H9 (cell line): ENCODE measurements around the gene FARS2. TPM values are rescaled to one million over a fixed set of nuclear protein-coding genes. Genes with fewer than 3 reads are reported as not detected.

Experiments
- DNase-seq: peaks from one replicate; pipeline ENCODE4 v3.0.0-alpha.2; 2017
- H2AFZ ChIP-seq: one replicate; pipeline ENCODE4 v1.6.1; 2013; ENCODE audit warnings: mild to moderate bottlenecking, low read length, control low read depth, moderate library complexity
- H2AK5ac ChIP-seq: 2 replicates; pipeline ENCODE4 v1.6.1; 2013; ENCODE audit warnings: low read length, control low read depth, mixed read lengths; ENCODE audit not compliant: insufficient read length
- H2BK120ac ChIP-seq: one replicate; pipeline ENCODE4 v1.6.1; 2013; ENCODE audit warnings: low read depth, mild to moderate bottlenecking, low read length, control low read depth, inconsistent platforms; ENCODE audit not compliant: poor library complexity, severe bottlenecking
- H2BK12ac ChIP-seq: 2 replicates; pipeline ENCODE4 v1.6.1; 2013; ENCODE audit warnings: low read length, control low read depth, mixed read lengths, low read depth; ENCODE audit not compliant: insufficient read length
- H2BK15ac ChIP-seq: 2 replicates; pipeline ENCODE4 v1.6.1; 2013; ENCODE audit warnings: low read depth, low read length, control low read depth
- H2BK20ac ChIP-seq: one replicate; pipeline ENCODE4 v1.6.1; 2013; ENCODE audit warnings: low read depth, mild to moderate bottlenecking, low read length, control low read depth, inconsistent platforms; ENCODE audit not compliant: poor library complexity, severe bottlenecking
- H2BK5ac ChIP-seq: 2 replicates; pipeline ENCODE4 v1.6.1; 2013; ENCODE audit warnings: low read length, control low read depth, mixed read lengths; ENCODE audit not compliant: insufficient read length
- H3K14ac ChIP-seq: 2 replicates; pipeline ENCODE4 v1.6.1; 2013; ENCODE audit warnings: low read length, control low read depth; ENCODE audit not compliant: insufficient read depth
- H3K18ac ChIP-seq: 2 replicates; pipeline ENCODE4 v1.6.1; 2013; ENCODE audit warnings: low read depth, mild to moderate bottlenecking, mixed read lengths, low read length, control low read depth; ENCODE audit not compliant: insufficient read length
- H3K23ac ChIP-seq: 2 replicates; pipeline ENCODE4 v1.6.1; 2013; ENCODE audit warnings: low read length, control low read depth, mixed read lengths, low read depth; ENCODE audit not compliant: insufficient read length
- H3K23me2 ChIP-seq: 2 replicates; pipeline ENCODE4 v1.6.1; 2013; ENCODE audit warnings: low read depth, mild to moderate bottlenecking, mixed read lengths, low read length, control low read depth; ENCODE audit not compliant: insufficient read length, poor library complexity, severe bottlenecking
- H3K27ac ChIP-seq: 2 replicates; pipeline ENCODE4 v1.5.1; 2013; ENCODE audit warnings: low read length, control low read depth, mixed read lengths, low read depth; ENCODE audit not compliant: insufficient read length
- H3K27me3 ChIP-seq: 2 replicates; pipeline ENCODE4 v1.6.1; 2013; ENCODE audit warnings: low read length, control low read depth, inconsistent platforms; ENCODE audit not compliant: insufficient read depth
- H3K4ac ChIP-seq: 2 replicates; pipeline ENCODE4 v1.6.1; 2013; ENCODE audit warnings: low read depth, mild to moderate bottlenecking, control low read depth, inconsistent platforms, low read length, moderate library complexity
- H3K4me1 ChIP-seq: 2 replicates; pipeline ENCODE4 v1.6.1; 2013; ENCODE audit warnings: low read length, control low read depth, inconsistent platforms; ENCODE audit not compliant: insufficient read depth
- H3K4me2 ChIP-seq: 2 replicates; pipeline ENCODE4 v1.6.1; 2013; ENCODE audit warnings: low read length, control low read depth, mixed read lengths; ENCODE audit not compliant: insufficient read length, insufficient read depth
- H3K56ac ChIP-seq: 2 replicates; pipeline ENCODE4 v1.6.1; 2013; ENCODE audit warnings: low read depth, mild to moderate bottlenecking, mixed read lengths, low read length, control low read depth; ENCODE audit not compliant: insufficient read length
- H3K79me1 ChIP-seq: 2 replicates; pipeline ENCODE4 v1.6.1; 2013; ENCODE audit warnings: low read depth, mild to moderate bottlenecking, moderate library complexity, low read length, control low read depth, inconsistent platforms; ENCODE audit not compliant: insufficient read depth, poor library complexity, severe bottlenecking
- H3K79me2 ChIP-seq: 2 replicates; pipeline ENCODE4 v1.6.1; 2013; ENCODE audit warnings: low read length, control low read depth, inconsistent platforms; ENCODE audit not compliant: insufficient read depth
- H3K9ac ChIP-seq: 2 replicates; pipeline ENCODE4 v1.6.1; 2013; ENCODE audit warnings: low read length, control low read depth, mixed read lengths; ENCODE audit not compliant: insufficient read length; ENCODE audit errors: extremely low read depth
- H3K9me3 ChIP-seq: one replicate; pipeline ENCODE4 v1.6.1; 2013; ENCODE audit warnings: low read depth, low read length, inconsistent platforms; ENCODE audit not compliant: control insufficient read depth
- H3T11ph ChIP-seq: one replicate; pipeline ENCODE4 v1.6.1; 2013; ENCODE audit warnings: mild to moderate bottlenecking, low read length, control low read depth, inconsistent platforms
- H4K20me1 ChIP-seq: one replicate; pipeline ENCODE4 v1.6.1; 2013; ENCODE audit not compliant: control insufficient read depth, insufficient read length, insufficient read depth
- H4K5ac ChIP-seq: 2 replicates; pipeline ENCODE4 v1.6.1; 2013; ENCODE audit warnings: low read depth, mild to moderate bottlenecking, mixed read lengths, low read length, control low read depth; ENCODE audit not compliant: insufficient read length
- H4K8ac ChIP-seq: replicated peaks from 2 replicates; pipeline ENCODE4 v1.6.1; 2013; ENCODE audit warnings: low read length, control low read depth, mixed read lengths, low read depth; ENCODE audit not compliant: insufficient read length
- H4K91ac ChIP-seq: 2 replicates; pipeline ENCODE4 v1.6.1; 2013; ENCODE audit warnings: low read depth, mild to moderate bottlenecking, moderate library complexity, mixed read lengths, low read length, control low read depth; ENCODE audit not compliant: insufficient read length
- H3K27ac Mint-ChIP-seq, 3 experiments: 2 replicates in 2 of 3; 3 replicates in 1 of 3; pipeline ENCODE4 v1.8.0; 2020 to 2021; ENCODE audit warnings: mixed read lengths in 3 of 3, mild to moderate bottlenecking in 1 of 3, moderate library complexity in 1 of 3
- H3K27me3 Mint-ChIP-seq: 2 replicates; pipeline ENCODE4 v1.8.0; 2021; ENCODE audit warnings: low read depth, mild to moderate bottlenecking, moderate library complexity, mixed read lengths
- H3K36me3 Mint-ChIP-seq, 3 experiments: 2 replicates in 2 of 3; 3 replicates in 1 of 3; pipeline ENCODE4 v1.8.0; 2020 to 2021; ENCODE audit warnings: low read depth in 3 of 3, mixed read lengths in 3 of 3; ENCODE audit not compliant: insufficient read depth in 1 of 3
- H3K4me1 Mint-ChIP-seq, 2 experiments: 2 replicates each; pipeline ENCODE4 v1.8.0; 2020; ENCODE audit warnings: mixed read lengths in 2 of 2
- H3K4me3 Mint-ChIP-seq, 2 experiments: 2 replicates in 1 of 2; 3 replicates in 1 of 2; pipeline ENCODE4 v1.8.0; 2020 to 2021; ENCODE audit warnings: mild to moderate bottlenecking in 2 of 2, mixed read lengths in 2 of 2, moderate library complexity in 1 of 2
- H3K9me3 Mint-ChIP-seq, 2 experiments: 2 replicates in 1 of 2; 3 replicates in 1 of 2; pipeline ENCODE4 v1.8.0; 2020; ENCODE audit warnings: mild to moderate bottlenecking in 2 of 2, mixed read lengths in 2 of 2, moderate library complexity in 1 of 2
- WGBS: extraction: QIAGEN DNeasy Blood & Tissue Kit; methylation state at CpG from one replicate; pipeline ENCODE4 v1.1.7; 2013; ENCODE audit warnings: missing lambda C conversion rate, low lambda C conversion rate, mixed read lengths; ENCODE audit not compliant: insufficient read length; ENCODE audit errors: extremely low coverage; 5-methylcytosine and 5-hydroxymethylcytosine counted together
- total RNA-seq: library from RNA; stranded (reverse); gene quantifications from 2 replicates; pipeline ENCODE4 v1.2.1, GENCODE V29; 2021
- TF ChIP-seq, protein P1 (sequence below): fragments of 200-600 bp; sonication (generic); conservative IDR thresholded peaks from 3 replicates; pipeline ENCODE4 v1.8.0; 2021; ENCODE audit warnings: antibody characterized with exemption, mild to moderate bottlenecking

FARS2 gene
- total RNA-seq, 1 experiment from 2014 or later, result 8.5 TPM

DNA sequence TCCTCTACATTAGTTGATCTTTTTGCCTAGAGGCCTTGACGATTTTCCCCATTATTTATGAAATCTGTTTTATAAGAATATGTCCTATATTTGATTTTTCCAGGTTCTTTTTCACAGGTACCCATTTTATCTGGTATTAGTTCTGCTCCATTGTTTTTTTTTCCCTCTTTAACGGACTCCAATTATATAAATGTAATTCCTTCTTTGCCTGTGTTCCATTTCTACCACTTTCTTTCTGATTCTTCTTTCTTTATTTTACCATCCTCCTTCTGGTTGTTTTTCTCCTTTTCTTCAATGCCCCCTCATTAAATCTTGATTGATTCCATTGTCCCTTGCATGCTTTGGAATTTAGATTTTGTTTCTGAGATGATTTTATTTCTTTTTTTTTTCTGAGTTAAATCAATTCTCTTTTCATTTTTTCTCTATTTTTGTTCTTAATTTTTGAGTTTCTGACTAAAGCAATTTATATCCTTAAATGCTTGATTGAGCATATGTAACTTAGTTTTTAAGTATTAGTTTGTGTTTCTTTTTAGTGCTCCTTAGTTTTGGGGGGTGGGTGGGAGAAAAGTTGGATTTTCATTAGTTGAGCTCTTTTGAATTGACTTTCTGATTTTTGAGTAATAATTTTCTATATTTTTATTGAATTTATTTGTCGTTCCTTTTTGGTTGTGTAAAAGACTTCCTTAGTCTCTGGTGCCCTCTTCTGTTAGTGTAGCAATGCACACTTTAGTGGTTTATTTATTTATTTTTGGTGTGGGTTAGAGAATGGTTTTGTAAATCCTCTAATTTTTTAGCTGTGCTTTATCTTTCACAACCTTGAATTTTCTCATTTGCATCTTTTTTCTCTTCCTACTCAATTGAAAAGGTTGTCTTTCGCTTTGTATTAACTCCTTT lies 140.8 kb downstream of the FARS2 start:
- Mint-ChIP-seq H3K27me3 (no peaks in the 10 kb centered on the region), H3K4me3 (no peak overlapping the region), H3K36me3 (peaks cover 0 to 6% (median 5%) of the 10 kb centered on the region in 3 experiments; a peak in 5 of 7 replicates), H3K9me3 (peaks cover 6% of the 10 kb centered on the region in 2 experiments), H3K4me1 (peaks cover 0 to 9% of the 10 kb centered on the region in 2 experiments; a peak in 1 of 4 replicates), H3K27ac (no peak overlapping the region)
- H3K9ac ChIP-seq, result no peak overlapping the region
- H2AFZ ChIP-seq, result no peak overlapping the region
- no peaks in the 10 kb centered on the region for H4K20me1 ChIP-seq
- no peak overlapping the region for H4K91ac ChIP-seq
- no peak overlapping the region for H3K23ac ChIP-seq
- no peak overlapping the region for H2BK12ac ChIP-seq
- H3K27ac ChIP-seq, result no peak overlapping the region
- H4K5ac ChIP-seq, result no peak overlapping the region
- H3K14ac ChIP-seq, result no peak overlapping the region
- TF ChIP-seq, protein P1, sequence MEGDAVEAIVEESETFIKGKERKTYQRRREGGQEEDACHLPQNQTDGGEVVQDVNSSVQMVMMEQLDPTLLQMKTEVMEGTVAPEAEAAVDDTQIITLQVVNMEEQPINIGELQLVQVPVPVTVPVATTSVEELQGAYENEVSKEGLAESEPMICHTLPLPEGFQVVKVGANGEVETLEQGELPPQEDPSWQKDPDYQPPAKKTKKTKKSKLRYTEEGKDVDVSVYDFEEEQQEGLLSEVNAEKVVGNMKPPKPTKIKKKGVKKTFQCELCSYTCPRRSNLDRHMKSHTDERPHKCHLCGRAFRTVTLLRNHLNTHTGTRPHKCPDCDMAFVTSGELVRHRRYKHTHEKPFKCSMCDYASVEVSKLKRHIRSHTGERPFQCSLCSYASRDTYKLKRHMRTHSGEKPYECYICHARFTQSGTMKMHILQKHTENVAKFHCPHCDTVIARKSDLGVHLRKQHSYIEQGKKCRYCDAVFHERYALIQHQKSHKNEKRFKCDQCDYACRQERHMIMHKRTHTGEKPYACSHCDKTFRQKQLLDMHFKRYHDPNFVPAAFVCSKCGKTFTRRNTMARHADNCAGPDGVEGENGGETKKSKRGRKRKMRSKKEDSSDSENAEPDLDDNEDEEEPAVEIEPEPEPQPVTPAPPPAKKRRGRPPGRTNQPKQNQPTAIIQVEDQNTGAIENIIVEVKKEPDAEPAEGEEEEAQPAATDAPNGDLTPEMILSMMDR, result peak; percentile 76
- no peak for DNase-seq
- H3K18ac ChIP-seq, result no peak overlapping the region
- no peaks in the 10 kb centered on the region for H3K27me3 ChIP-seq
- H4K8ac ChIP-seq, result no peak overlapping the region
- no peaks in the 10 kb centered on the region for H3K79me2 ChIP-seq
- no peaks in the 10 kb centered on the region for H3K9me3 ChIP-seq
- no peaks in the 10 kb centered on the region for H3K79me1 ChIP-seq
- H3K4me1 ChIP-seq, result no peaks in the 10 kb centered on the region
- H2BK5ac ChIP-seq, result no peak overlapping the region
- H3T11ph ChIP-seq, result no peak overlapping the region
- no peak overlapping the region for H2BK120ac ChIP-seq
- no peak overlapping the region for H3K56ac ChIP-seq
- H2BK20ac ChIP-seq, result no peak overlapping the region
- H2BK15ac ChIP-seq, result no peak overlapping the region
- H3K4me2 ChIP-seq, result no peak overlapping the region
- no CpG with 5 or more reads among the region's 4 CpGs for WGBS
- no peaks in the 10 kb centered on the region for H3K23me2 ChIP-seq
- no peak overlapping the region for H2AK5ac ChIP-seq
- no peak overlapping the region for H3K4ac ChIP-seq
